GM23248 (cell line): ENCODE measurements around the gene PI4KA. TPM values are rescaled to one million over a fixed set of nuclear protein-coding genes. Genes with fewer than 3 reads are reported as not detected.

Experiments
- DNase-seq: peaks from one replicate; pipeline ENCODE4 v3.0.0-alpha.2; 2015
- H2AFZ ChIP-seq: fragments of 200-600 bp; sonication (generic); 2 replicates; pipeline ENCODE4 v1.6.1; 2016; ENCODE audit warnings: antibody characterized with exemption
- H3F3A ChIP-seq: fragments of 200-600 bp; sonication (generic); 2 replicates; pipeline ENCODE4 v1.6.1; 2016; ENCODE audit warnings: mild to moderate bottlenecking, antibody characterized with exemption, mixed run types; ENCODE audit not compliant: insufficient read depth
- H3K27ac ChIP-seq: fragments of 200-600 bp; sonication (generic); 2 replicates; pipeline ENCODE4 v1.5.1; 2016; ENCODE audit warnings: mild to moderate bottlenecking
- H3K27me3 ChIP-seq: fragments of 200-600 bp; sonication (generic); replicated peaks from 2 replicates; pipeline ENCODE4 v1.6.1; 2016; ENCODE audit warnings: mild to moderate bottlenecking; ENCODE audit not compliant: insufficient read depth
- H3K36me3 ChIP-seq: fragments of 200-600 bp; sonication (generic); 2 replicates; pipeline ENCODE4 v1.6.1; 2016; ENCODE audit warnings: low read depth, mild to moderate bottlenecking
- H3K4me1 ChIP-seq: fragments of 200-600 bp; sonication (generic); 2 replicates; pipeline ENCODE4 v1.6.1; 2016; ENCODE audit warnings: mild to moderate bottlenecking; ENCODE audit not compliant: insufficient read depth
- H3K4me2 ChIP-seq: fragments of 200-600 bp; sonication (generic); one replicate; pipeline ENCODE4 v1.6.1; 2016; ENCODE audit warnings: mild to moderate bottlenecking; ENCODE audit not compliant: unreplicated experiment
- H3K4me3 ChIP-seq: fragments of 200-600 bp; sonication (generic); 2 replicates; pipeline ENCODE4 v1.5.1; 2016; ENCODE audit warnings: mild to moderate bottlenecking
- H3K79me2 ChIP-seq: fragments of 200-600 bp; sonication (generic); 2 replicates; pipeline ENCODE4 v1.6.1; 2016; ENCODE audit warnings: mild to moderate bottlenecking; ENCODE audit not compliant: insufficient read depth
- H3K9ac ChIP-seq: fragments of 200-600 bp; sonication (generic); 2 replicates; pipeline ENCODE4 v1.6.1; 2016; ENCODE audit warnings: mild to moderate bottlenecking
- H3K9me2 ChIP-seq: fragments of 200-600 bp; sonication (generic); 2 replicates; pipeline ENCODE4 v1.6.1; 2016; ENCODE audit warnings: mixed run types, mild to moderate bottlenecking, moderate library complexity; ENCODE audit not compliant: insufficient read depth
- H3K9me3 ChIP-seq: fragments of 200-600 bp; sonication (generic); one replicate; pipeline ENCODE4 v1.6.1; 2017; ENCODE audit warnings: low read depth
- H4K20me1 ChIP-seq: fragments of 200-600 bp; sonication (generic); 2 replicates; pipeline ENCODE4 v1.6.0; 2016; ENCODE audit not compliant: insufficient read depth
- EZH2 ChIP-seq: fragments of 200-600 bp; sonication (generic); IDR thresholded peaks from 2 replicates; pipeline ENCODE4 v1.6.1; 2018; ENCODE audit warnings: antibody characterized with exemption, mild to moderate bottlenecking; ENCODE audit not compliant: insufficient read depth, poor library complexity, severe bottlenecking
- EZH2phosphoT487 ChIP-seq: fragments of 200-600 bp; sonication (generic); IDR thresholded peaks from 2 replicates; pipeline ENCODE4 v1.6.1; 2018; ENCODE audit warnings: antibody characterized with exemption, moderate library complexity, mild to moderate bottlenecking, low read depth; ENCODE audit not compliant: insufficient read depth
- WGBS, 2 experiments: methylation state at CpG; one replicate each; pipeline ENCODE4 v1.1.6; 2015 to 2017; ENCODE audit warnings: low lambda C conversion rate in 2 of 2, low coverage in 1 of 2; ENCODE audit errors: missing lambda C conversion rate in 2 of 2; 5-methylcytosine and 5-hydroxymethylcytosine counted together
- in situ Hi-C: fragments of 300-500 bp; cut with MboI; formaldehyde crosslinking; loops from 2 replicates; pipeline ENCODE4 v1.15.0; 2020
- polyA plus RNA-seq: library from polyadenylated mRNA; unstranded; fragments of >200 nt; fragmentation: Nextera tagmentation; extraction: Ambion mirVana; gene quantifications from 2 replicates; pipeline ENCODE4 v1.2.1, GENCODE V29; 2016
- total RNA-seq: library from RNA; depleted of rRNA; stranded (reverse); fragments of >200 nt; shearing (Covaris generic); gene quantifications from 2 replicates; pipeline ENCODE4 v1.2.3, GENCODE V29; 2014

PI4KA gene
- total and polyA plus RNA-seq, 2 experiments from 2014 or later, result 31.1 to 34.5 TPM

- no peak for DNase-seq
- Histone ChIP-seq H3K79me2 (no peaks in the 10 kb centered on the region), H3K4me1 (peaks cover 9% of the 10 kb centered on the region), H3K4me3 (no peak overlapping the region), H2AFZ (no peak overlapping the region), H3K9ac (no peak overlapping the region), H3K4me2 (no peak overlapping the region), H3K27ac (no peak overlapping the region), H3F3A (no peaks in the 10 kb centered on the region), H3K36me3 (peaks cover 8% of the 10 kb centered on the region; the same call in 1 of the 2 replicates), H3K9me3 (no peaks in the 10 kb centered on the region), H4K20me1 (no peaks in the 10 kb centered on the region), H3K27me3 (no peaks in the 10 kb centered on the region), H3K9me2 (no peaks in the 10 kb centered on the region)
- TF ChIP-seq EZH2phosphoT487, result no peak
- no peak for TF ChIP-seq EZH2
- in situ Hi-C loops, result no loop called here
- 97 to 99% methylated on average over 10 of the region's 10 CpGs for WGBS, 2 experiments
These were observed 93.9 kb downstream of the PI4KA start for GRCh38 chr22:20764729-20765128.

- Histone ChIP-seq H3K9me3 (no peaks in the 10 kb centered on the region), H3K36me3 (peaks cover 8% of the 10 kb centered on the region; the same call in 1 of the 2 replicates), H2AFZ (no peak overlapping the region), H3K4me3 (no peak overlapping the region), H3K9ac (no peak overlapping the region), H3K4me1 (peaks cover 9% of the 10 kb centered on the region), H3K79me2 (no peaks in the 10 kb centered on the region), H3F3A (no peaks in the 10 kb centered on the region), H3K27me3 (no peaks in the 10 kb centered on the region), H3K27ac (no peak overlapping the region), H3K9me2 (no peaks in the 10 kb centered on the region), H4K20me1 (no peaks in the 10 kb centered on the region), H3K4me2 (no peak overlapping the region)
- TF ChIP-seq EZH2phosphoT487 (no peak), EZH2 (no peak)
- 86 to 87% methylated on average over 7 of the region's 7 CpGs for WGBS, 2 experiments
- no peak for DNase-seq
- in situ Hi-C loops, result no loop called here
These were observed 94.2 kb downstream of the PI4KA start for GRCh38 chr22:20764471-20764720.

GRCh38 chr22:20763630-20764470, 94.8 kb downstream of the PI4KA start:
- H3K9me2 ChIP-seq, result no peaks in the 10 kb centered on the region
- no peak overlapping the region for H3K9ac ChIP-seq
- no peak overlapping the region for H2AFZ ChIP-seq
- in situ Hi-C loops, result no loop called here
- H3K79me2 ChIP-seq, result no peaks in the 10 kb centered on the region
- H3K9me3 ChIP-seq, result no peaks in the 10 kb centered on the region
- peaks cover 8% of the 10 kb centered on the region; the same call in 1 of the 2 replicates for H3K36me3 ChIP-seq
- no peak overlapping the region for H3K27ac ChIP-seq
- no peaks in the 10 kb centered on the region for H3F3A ChIP-seq
- no peaks in the 10 kb centered on the region for H4K20me1 ChIP-seq
- no peak overlapping the region for H3K4me2 ChIP-seq
- peaks cover 9% of the 10 kb centered on the region for H3K4me1 ChIP-seq
- TF ChIP-seq EZH2phosphoT487 (no peak), EZH2 (no peak)
- 80 to 83% methylated on average over 13 of the region's 13 CpGs for WGBS, 2 experiments
- H3K4me3 ChIP-seq, result no peak overlapping the region
- no peak for DNase-seq
- no peaks in the 10 kb centered on the region for H3K27me3 ChIP-seq

GRCh38 chr22:20762233-20762796, 96.3 kb downstream of the PI4KA start:
- Histone ChIP-seq H3K27me3 (no peaks in the 10 kb centered on the region), H3K36me3 (peaks cover 11% of the 10 kb centered on the region; the same call in 1 of the 2 replicates), H3K4me1 (peaks cover 9% of the 10 kb centered on the region), H3F3A (no peaks in the 10 kb centered on the region), H3K4me2 (no peak overlapping the region), H3K9ac (no peak overlapping the region), H3K4me3 (no peak overlapping the region), H3K79me2 (no peaks in the 10 kb centered on the region), H4K20me1 (no peaks in the 10 kb centered on the region), H3K9me3 (no peaks in the 10 kb centered on the region), H3K27ac (no peak overlapping the region), H2AFZ (no peak overlapping the region), H3K9me2 (no peaks in the 10 kb centered on the region)
- no peak for DNase-seq
- WGBS, 2 experiments, result 97 to 98% methylated on average over 7 of the region's 7 CpGs
- in situ Hi-C loops, result no loop called here
- TF ChIP-seq EZH2phosphoT487 (no peak), EZH2 (no peak)
